Stimulated activated CD8-positive, alpha-beta memory T cell treated with anti-CD3 and anti-CD28 coated beads, Interleukin-4, amount 100 ng/mL, for 48 hours (primary cell): ENCODE measurements around the gene TATDN3.
"Not testable (repeated sequence)": the region's sequence is repeated elsewhere in the genome, so short reads cannot be mapped to it uniquely, and the experiment has no call there.

ENCODE experiments used
- DNase-seq: peaks from one replicate; pipeline ENCODE4 v3.0.0-alpha.2; 2020

TATDN3 gene, protein sequence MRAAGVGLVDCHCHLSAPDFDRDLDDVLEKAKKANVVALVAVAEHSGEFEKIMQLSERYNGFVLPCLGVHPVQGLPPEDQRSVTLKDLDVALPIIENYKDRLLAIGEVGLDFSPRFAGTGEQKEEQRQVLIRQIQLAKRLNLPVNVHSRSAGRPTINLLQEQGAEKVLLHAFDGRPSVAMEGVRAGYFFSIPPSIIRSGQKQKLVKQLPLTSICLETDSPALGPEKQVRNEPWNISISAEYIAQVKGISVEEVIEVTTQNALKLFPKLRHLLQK

DNA sequence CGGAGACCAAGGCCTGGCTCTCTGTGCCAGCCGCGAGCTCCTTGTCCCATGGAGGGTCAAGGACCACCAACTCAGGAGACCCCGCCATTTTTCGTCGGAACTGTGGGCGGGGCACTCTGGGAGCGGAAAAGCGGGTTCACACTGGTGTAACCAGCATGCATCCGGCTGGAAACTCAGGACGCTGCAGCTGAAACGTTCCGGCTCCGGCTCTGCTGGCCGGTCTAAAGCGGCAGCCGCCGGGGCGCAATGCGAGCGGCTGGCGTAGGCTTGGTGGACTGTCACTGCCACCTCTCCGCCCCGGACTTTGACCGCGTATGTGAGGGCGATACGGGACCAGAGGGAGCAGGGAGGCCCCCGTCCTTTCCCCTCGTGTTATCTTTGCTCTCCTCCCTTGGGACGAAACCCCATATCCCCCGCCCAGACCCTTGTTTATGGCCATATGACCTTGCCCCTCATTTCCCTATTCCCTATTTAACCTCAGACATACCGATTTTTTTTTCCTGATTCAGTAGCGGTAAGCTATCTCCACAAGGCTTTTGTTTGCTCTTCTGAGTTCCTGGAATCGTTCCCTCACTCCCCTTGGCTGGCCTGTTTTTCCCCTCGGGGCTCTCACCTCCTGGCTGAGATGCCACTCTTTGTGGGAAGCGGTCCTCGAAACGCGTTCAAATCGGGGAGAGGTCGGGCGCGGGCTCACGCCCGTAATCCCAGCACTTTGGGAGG is at the start of gene TATDN3, which contains the start of gene NSL1:
TATDN3 (plus strand) TSS at position 219 of the 720 bp plus-strand sequence; CDS start at position 247, 28 bp downstream.
NSL1 (minus strand) TSS at position 102 of the 720 bp plus-strand sequence; CDS start at position 88, 14 bp downstream.
- DNase-seq, result peak; percentile 100

DNA sequence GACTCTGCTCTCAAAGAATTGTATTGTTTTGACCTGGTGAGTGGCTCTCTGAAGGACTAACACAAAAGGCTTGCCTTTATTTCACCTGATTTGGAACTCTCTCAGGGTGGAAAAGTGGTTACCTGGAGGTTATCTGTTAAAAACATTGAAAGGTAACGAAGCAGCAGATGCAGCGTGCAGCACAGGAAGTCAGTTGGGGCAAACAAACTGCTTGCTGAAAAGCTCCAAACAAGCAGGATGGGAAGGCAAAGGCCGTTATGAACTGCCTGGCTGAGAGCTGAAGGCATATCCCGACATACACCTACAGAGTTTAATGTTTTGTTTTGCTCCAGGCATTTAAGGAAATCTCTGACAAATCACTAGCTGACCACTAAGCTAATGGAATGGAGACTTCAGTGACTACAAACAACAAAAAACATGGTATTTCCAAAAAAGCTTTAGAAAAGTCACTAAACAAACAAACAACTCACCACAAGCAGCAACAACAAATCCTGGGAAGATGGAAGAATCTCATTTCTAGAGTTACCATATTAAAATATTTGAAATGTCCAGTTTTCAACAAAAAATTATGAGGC is 47.7 kb upstream of the TATDN3 start:
- DNase-seq, result no peak

DNA sequence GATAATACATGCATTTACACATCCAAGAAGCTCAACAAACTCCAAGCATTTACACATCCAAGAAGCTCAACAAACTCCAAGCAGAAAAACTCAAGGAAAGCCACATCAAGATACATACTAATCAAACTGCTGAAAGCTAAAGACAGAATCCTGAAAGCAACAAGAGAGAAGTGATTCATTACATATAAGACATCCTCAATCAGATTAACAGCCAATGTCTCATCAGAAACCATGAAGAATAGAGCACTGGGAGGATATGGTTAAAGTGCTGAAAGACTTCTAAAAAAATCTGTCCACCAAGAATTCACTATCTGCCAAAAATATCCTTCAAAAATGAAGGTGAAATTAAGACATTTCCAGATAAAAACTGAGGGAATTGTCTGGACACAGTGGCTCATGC is 46.4 kb upstream of the TATDN3 start:
- no peak for DNase-seq

DNA sequence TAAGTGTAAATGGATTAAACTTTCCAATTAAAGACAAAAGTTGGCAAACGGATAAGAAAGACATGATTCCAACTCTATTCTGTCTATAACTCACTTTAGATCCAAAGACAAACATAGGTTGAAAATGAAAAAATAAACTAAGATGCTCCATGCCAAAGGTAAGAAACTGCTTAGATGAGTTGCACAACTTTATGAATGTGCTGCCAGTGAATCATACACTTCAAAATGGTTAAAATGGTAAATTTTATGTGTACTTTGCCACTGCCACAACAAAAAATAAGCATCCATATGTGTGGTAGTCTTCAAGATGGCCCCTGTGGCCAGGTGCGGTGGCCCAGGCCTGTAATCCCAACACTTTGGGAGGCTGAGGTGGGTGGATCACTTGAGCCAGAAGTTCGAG is 45.1 kb upstream of the TATDN3 start:
- DNase-seq, result no peak

DNA sequence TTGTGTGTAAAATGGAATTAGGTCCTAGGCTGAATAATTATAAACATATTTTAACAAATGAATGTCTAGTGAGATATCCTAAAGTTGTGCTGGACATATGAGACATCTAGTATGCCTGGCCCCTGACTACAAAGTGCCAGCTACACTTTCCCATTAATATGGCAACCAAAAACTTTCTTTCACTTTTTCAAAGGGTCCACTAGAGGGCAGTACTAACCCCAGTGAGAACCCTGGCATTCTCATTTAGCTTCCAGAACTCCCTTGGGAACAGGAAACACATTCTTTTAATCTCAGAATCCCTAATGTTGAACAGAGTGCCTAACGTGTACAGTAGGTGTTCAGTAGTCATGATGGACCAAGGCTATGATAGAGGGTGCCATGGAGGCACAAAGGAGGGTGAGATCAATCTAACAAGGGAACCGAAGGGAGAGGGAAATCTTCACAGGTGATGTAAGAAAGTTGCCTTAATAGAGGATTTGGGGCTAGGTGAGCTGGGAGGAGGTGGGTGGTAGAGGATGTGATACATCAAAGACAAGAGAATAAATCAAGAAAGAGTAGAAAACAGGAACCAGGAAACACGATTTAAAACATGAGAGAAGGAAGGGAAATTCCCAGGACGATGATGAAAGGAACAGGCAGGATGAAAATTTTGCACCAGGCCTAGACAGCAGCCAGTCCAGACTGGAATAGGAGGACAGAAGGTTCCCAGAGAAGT is 41.7 kb upstream of the TATDN3 start:
- no peak for DNase-seq

DNA sequence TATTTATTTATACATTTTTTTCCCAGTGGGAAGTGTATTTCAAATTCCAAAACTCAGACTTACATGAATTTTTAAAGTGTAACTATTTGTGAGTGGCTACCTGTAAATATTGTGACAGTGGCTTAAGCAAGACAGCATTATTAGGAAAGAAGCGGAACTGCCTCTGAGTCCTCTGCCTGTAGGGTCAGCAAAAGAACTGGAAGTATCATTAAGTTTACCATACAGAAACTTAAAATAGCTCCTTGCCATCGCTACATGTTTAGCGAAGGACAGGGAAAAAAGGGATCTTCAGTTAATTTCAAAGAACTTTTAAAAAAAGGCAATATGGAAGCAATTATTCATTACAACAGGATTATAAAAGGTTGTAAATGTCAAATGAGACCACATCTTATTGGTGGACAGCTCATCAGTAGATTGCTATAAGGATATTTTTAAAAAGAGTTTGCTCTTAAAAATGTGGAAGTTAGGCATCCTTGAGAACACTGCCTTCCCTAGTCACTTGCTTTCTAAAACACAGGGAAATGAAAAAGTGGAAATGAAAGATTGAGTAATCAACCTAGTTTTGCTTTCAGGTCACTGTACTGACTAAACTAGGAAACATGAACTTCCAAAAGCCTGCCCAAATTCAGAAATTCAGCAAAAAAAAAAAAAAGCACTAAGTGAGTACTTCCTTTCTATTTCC is 39.3 kb upstream of the TATDN3 start:
- no peak for DNase-seq

DNA sequence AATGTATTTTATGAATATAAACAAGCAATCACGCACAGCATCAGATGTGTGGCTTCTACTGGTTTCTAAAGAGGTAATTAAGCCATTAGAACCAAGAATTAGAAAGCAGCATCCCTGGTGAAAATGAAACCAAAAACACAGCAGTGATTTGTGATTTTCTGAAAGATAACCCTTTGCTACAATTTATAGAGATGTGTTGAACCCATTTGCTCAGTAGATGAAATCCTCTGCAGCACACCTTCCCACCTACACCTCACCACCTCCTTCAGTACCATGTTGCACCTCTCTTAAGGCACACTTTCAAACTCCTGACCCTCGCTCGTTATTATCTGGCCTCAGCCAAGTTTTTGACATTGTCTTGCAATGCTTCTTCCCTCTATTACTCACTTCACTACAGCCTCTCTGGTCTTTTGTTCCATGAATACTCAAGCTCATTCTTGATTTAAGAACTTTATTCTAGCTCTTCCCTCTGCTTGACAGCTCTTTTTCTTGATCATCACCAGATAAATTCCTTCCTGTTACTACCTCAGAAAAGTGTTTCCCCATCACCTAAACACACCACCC is 38.7 kb upstream of the TATDN3 start:
- no peak for DNase-seq

DNA sequence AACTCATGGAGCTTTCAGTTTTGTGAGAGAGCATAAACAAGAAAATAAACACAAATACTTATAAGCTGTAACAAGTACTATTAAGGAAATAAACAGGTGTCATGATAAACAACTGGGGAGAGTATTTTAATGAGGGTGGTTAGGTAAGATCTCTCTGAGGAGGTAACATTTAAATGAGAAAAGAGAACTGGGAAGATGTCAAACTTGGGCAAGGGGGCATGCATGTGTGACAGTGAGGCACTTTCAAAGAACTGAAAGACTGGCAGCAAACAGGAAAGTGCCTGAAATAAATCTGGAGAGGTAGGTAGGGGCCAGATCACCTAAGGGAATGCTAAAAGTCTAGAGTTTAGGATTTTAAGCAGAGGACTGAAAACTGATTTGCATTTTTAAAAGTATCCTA is 37.9 kb upstream of the TATDN3 start:
- no peak for DNase-seq

DNA sequence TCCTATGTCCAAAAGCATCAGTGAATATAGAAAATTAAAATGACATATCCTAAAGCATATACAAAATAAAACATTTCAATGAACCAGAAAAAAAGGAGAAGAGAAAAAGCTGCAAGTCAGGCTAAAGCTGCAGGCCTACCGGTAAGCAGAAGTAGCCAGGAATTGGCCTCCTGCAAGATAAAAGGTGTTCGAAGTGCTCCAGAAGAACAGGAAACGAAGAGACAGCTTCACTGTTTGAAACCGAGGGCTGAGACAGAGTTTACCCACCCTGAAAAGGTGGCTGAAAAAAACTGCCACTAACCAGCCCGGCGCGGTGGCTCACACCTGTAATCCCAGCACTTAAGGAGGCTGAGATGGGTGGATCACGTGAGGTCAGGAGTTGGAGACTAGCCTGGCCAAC is 37.5 kb upstream of the TATDN3 start:
- DNase-seq, result no peak

DNA sequence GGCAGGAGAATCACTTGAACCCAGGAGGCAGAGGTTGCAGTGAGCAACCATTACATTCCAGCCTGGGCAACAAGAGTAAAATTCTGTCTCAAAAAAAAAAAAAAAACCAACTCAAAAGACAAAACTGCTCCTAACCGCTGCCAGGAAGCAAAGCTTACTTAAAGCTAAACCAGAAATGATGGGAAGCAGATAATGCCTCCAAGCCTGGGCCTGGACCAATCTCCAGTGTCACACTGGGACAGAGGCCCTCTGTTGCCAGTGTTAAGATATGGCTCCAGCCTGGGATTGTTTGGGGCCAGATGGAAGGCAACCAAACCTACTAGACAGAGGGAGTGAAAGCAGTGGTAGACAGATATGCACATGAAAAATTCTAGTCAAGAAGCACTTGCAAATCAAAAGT is 37.0 kb upstream of the TATDN3 start:
- no peak for DNase-seq

DNA sequence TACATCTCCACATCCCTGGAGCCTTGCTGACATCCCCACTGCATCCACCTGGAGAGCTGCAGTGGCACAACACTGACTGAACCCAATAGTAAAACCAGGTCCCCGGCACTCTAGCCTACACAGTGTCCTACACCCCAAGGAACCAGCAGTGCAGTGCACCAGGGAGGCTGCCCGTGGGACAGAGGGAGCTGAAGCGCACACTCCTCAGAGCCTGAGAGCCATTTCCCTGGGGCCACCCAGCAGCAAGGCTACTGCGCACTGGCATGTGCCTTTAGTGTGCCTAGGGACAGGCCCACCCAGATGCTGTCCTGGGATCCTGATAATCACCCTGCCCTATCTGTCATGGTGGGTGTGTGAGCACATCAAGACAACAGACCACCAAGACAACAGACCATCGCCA is 32.0 kb upstream of the TATDN3 start:
- no peak for DNase-seq

DNA sequence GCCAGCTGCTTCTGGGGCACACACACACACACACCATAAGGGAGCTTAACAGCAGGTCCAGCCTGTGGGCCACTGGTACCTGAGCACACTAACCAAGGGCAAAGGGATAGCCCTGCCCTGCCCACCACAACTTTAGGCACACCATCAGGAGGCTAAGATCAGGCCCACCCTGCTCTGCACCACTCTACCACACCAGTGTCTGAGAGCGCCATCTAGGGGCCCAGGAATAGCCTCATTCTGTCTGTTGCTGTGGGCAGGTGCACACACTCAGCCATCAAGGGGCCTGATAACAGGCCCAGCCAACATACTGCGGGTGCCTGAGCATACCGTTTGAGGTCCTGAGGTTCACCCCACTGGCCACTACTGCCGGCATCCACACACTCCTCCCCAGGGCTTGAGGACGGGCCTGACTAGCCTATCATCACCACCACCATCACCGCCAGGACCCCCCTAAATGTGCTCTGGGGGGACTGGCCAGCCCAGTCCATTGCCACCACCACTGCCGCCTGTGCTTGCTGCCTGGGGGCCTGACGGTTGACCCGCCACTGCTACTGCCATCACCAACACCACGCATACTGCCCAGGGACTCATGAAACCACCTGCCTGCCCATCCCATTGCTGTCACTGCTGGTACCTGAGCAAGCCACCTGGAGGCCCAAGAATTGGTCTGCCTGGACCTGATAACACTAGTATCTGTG is 31.4 kb upstream of the TATDN3 start:
- peak; percentile 82 for DNase-seq

DNA sequence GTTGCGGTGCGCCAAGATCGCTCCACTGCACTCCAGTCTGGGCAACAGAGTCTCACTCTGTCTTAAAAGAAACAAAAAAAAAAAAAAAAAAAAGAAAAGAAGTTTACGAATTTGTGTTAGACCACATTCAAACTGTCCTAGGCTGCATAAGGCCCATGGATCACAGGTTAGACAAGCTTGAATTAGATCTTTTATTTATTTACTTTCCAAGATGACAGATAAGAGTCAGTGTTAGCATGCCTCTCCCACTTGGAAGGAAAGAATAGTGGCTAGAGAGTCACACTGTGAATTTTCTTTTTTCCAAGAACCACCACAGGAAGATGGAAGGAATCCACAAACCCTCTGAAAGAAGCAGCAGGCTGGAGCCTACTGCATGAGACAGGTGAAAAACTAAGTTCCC is 29.5 kb upstream of the TATDN3 start:
- no peak for DNase-seq

DNA sequence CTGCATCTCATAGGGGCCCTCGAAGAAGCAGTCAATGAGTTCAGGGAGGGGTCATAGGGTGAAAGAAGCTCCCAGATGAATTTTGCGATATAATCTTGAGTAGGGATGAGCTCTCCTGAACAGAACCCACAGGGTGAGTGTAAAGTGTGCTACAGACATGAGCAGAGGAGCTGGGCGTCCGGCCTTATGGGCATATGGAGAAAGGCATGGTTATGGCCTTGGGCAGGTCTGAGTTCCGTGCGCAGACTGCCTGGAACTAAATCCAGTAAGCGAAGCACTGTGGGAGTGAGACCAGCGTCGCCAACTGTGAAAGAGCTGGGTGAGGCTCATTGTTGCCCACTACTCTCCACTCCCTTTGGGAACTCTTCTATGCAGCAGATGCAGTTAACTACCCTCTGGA is 28.9 kb upstream of the TATDN3 start:
- DNase-seq, result no peak

DNA sequence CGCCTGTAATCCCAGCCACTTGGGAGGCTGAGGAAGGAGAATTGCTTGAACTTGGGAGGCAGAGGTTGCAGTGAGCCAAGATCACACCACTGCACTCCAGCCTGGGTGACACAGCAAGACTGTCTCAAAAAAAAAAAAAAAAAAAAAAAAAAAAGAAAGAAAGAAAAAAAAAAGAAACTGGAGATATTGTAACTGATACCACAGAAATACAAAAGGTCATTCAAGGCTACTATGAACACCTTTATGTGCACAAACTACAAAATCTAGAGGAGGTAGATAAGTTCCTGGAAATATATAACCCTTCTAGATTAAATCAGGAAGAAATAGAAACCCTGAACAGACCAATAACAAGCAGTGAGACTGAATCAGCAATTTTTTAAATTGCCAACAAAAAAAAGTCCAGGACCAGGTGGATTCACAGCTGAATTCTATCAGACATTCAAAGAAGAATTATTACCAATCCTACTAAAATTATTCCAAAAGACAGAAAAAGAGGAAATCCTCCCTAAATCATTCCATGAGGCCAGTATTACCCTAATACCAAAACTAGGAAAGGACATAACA is 26.9 kb upstream of the TATDN3 start:
- DNase-seq, result not testable (repeated sequence)

DNA sequence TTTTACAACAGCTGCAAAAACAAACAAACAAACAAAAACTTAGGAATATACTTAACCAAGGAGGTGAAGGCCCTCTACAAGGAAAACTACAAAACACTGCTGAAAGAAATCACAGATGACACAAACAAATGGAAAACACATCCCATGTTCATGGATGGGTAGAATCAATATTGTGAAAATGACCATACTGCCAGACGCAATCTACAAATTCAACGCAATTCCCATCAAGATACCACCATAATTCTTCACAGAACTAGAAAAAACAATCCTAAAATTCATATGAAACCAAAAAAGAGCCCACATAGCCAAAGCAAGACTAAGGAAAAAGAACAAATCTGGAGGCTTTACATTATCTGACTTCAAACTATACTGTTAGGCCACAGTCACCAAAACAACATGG is 24.9 kb upstream of the TATDN3 start:
- DNase-seq, result not testable (repeated sequence)

DNA sequence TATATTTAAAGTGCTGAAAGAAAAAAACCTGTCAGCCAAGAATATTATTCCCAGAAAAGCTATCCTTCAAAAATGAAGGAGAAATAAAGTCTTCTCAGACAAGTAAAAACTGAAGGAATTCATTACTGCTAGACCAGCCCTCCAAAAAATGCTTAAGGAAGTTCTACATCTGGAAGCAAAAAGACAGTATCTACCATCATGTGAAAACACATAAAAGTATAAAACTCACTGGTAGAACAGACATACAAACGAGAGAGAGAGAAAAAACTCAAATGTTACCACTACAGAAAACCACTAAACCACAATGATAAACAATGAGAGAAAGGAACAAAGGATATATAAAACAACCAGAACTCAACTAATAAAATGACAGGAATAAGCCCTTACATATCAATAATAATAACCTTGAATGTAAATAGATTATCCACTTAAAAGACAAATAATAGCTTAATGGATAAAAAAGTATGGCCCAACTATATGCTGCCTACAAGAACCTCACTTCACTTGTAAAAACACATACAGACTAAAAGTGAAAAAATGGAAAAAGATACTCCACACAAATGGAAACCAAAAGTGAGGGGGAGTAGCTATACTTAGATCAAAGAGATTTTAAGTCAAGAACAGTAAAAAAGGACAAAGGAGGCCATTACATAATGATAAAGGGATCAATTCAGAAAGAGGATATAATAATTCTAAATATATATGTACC is 22.1 kb upstream of the TATDN3 start:
- no peak for DNase-seq

DNA sequence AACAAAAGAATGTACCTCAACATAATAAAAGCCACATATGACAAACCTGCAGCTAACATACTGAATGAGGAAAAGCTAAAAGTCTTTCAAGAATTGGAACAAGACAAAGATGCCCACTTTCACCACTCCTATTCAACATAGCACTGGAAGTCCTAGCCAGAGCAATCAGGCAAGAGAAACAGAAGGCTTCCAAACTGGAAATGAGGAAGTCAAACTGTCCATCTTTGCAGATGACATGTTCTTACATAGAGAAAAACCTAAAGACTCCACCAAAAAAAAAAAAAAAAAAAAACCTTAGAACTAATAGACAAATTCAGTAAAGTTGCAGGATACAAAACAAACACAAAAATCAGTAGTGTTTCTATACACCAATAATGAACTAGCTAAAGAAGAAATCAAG is 20.4 kb upstream of the TATDN3 start:
- DNase-seq, result no peak

DNA sequence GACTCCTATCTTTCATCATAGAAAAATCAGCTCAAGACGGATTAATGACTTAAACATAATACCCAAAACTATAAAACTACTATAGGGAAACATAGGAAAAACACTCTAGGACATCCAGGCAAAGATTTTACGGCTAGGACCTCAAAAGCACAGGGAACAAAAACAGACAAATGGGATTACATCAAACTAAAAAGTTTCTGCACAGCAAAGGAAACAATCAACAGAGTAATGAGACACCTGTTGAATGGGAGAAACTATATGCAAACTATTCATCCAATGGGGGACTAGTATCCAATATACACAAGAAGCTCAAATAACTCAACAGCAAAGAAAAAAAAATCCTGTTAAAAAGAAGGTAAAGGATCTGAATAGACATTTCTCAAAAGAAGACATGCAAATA is 18.7 kb upstream of the TATDN3 start:
- DNase-seq, result no peak

DNA sequence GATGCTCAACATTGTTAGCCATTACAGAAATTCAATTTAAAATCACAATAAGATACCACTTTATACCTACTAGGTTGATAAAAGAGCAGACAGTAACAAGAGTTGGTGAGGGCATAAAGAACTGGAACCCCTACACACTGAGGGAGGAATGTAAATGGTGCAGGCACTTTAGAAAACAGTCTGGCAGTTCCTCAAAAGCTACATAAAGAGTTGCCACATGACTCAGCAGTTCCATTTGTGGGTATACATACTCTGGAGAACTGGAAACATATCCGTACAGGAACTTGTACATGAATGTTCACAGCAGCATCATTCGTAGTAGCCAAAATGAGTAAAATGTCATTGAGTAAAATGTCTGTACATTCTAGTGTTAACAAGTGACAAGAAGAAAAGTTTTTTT is 17.1 kb upstream of the TATDN3 start:
- DNase-seq, result no peak

DNA sequence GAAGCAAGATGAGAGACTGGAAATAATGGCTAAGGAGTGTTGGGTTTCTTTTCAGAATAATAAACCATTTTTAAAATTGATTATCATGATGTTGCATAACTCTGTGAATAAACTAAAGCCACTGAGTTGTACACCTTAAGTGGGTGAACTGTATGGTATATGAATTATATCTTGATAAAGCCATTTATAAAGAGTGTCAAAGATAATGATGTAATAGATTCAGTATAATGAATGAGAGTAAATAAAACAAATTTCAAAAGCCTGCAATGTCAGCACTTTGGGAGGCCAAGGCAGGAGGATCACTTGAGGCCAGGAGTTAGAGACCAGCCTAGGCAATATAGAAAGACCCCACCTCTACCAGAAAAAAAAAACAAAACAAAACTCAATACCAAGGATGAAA is 16.5 kb upstream of the TATDN3 start:
- no peak for DNase-seq
